ENCODE data around the gene YPEL2. TPM values are rescaled to one million over a fixed set of nuclear protein-coding genes. Genes with fewer than 3 reads are reported as not detected.

The YPEL2 gene, protein sequence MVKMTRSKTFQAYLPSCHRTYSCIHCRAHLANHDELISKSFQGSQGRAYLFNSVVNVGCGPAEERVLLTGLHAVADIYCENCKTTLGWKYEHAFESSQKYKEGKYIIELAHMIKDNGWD
- 2.0 to 3.2 TPM (median 2.8 TPM) in 5 replicates for total RNA-seq (2022; extraction: Qiagen RNA extraction)

DNA sequence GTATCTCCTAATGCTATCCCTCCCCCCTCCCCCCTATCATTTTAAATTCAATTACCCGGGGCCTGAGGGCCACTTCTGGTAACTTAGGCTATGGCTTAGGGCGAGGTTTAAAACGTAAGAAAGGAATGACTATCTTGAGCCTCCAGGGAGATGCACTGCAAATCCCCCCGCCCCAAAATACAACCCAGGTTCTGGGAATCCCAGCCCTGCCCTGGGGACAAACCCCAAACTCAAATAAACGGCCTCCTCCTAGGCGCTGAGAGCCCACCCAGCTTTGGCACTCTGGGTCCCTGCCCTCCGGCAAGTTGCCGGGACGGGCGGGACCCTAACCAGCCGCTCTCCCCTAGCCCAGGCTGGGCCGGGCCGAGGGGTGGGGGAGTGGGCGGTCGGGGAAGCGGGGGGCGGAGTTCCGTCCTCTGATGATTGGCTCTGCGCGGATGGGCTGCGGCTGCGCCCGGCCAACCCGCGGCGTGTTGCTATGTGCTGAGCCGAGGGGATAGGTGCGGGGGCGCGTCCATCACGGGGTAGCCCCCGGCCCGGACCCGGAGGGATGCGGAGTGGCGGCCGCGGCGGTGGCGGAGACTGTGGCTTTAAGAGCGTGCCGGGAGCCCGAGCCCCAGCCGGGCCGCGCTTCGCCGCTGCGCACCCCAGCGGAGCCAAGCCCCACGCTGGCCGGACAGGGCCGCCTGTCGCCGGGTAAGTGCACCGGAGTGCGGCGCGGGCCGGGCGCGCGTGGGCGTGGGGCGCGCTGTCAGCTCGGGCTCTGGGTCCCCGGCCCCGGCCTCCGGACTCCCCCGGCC, at the start of gene YPEL2:
Gene YPEL2, plus strand, starts transcription at position 527 of the 800 bp plus-strand sequence. CDS start 21,755 bp downstream, outside the sequence.

Other genes with a start within 250 kb of the YPEL2 start
- 17.8 to 26.1 TPM (median 21.9 TPM) in 5 replicates for gene TRIM37, start 224.8 kb upstream of the YPEL2 start, total RNA-seq (2022; extraction: Qiagen RNA extraction)
- 88.9 to 146 TPM (median 101 TPM) in 5 replicates for gene SKA2, start 176.5 kb upstream of the YPEL2 start, total RNA-seq (2022; extraction: Qiagen RNA extraction)
- 47.2 to 64.9 TPM (median 54.9 TPM) in 5 replicates for gene PRR11, start 175.9 kb upstream of the YPEL2 start, total RNA-seq (2022; extraction: Qiagen RNA extraction)
- gene SMG8, start 121.6 kb upstream of the YPEL2 start, total RNA-seq (2022; extraction: Qiagen RNA extraction), result 26.2 to 34.6 TPM (median 27.0 TPM) in 5 replicates
- 0.51 to 1.1 TPM (median 0.77 TPM) in 5 replicates for gene GDPD1, start 111.1 kb upstream of the YPEL2 start, total RNA-seq (2022; extraction: Qiagen RNA extraction)
- gene DHX40, start 234.0 kb downstream of the YPEL2 start, total RNA-seq (2022; extraction: Qiagen RNA extraction), result 30.2 to 51.7 TPM (median 38.5 TPM) in 5 replicates